ENCODE results near the gene RBBP8NL. TPM values are rescaled to one million over a fixed set of nuclear protein-coding genes. Genes with fewer than 3 reads are reported as not detected.

The RBBP8NL gene
- total and polyA plus RNA-seq, 2 of the 8 experiments (the other 6 are each of a cell fraction or from before 2014, with no cell fraction given) = 0.43 to 0.48 TPM

DNA sequence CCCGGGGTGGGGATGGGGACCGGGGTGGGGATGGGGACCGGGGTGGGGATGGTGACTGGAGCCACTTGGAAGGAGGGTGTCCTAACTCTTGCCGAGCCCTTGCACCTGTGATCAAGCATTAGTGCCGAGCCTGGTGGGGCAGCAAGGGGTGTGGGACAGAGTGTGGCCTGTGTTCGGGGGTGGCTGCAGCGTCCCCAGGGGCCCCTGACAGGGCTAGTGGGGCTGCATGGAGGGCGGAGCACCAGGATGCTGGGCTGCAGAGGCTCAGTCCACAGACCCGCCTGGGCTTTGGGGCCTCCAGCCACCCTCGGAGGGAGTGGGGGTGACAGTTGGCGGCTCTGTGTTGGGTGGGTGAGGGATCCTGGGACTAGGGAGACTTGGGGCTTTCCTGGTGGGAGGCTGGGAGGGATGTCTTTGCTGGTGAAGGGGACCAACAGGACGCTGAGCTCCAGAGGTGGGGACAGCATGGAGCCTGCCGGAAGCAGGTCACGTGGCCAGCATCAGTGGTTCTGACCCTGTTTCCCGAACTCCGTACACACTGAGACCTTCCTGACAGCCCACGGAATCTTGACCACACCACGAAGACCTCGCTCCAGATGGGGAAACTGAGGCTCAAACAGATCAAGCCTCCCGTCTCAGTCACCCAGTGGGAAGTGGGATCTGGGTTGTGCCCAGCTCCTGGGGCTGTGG lies 4.6 kb downstream of the RBBP8NL start:
- no peak overlapping the region for H2BK20ac ChIP-seq (ENCODE audit: low read length)
- H3K4ac ChIP-seq (replicated peaks; ENCODE audit: insufficient read length, low read depth, low read length) = no peak overlapping the region
- no peak overlapping the region for H2BK12ac ChIP-seq (ENCODE audit: low read depth, low read length)
- H2AK5ac ChIP-seq (ENCODE audit: low read depth, low read length) = no peak overlapping the region
- H3K14ac ChIP-seq (ENCODE audit: insufficient read length) = no peak overlapping the region
- no peak overlapping the region for H3K9ac ChIP-seq (replicated peaks in 1 of 4; ENCODE audit: extremely low read depth in 1 of 4, low read depth in 3 of 4, low read length in 3 of 4)
- FAIRE-seq (no peak), DNase-seq (ENCODE audit: low read depth in 1 of 2, low spot score in 2 of 2) (no peak)
- ChIA-PET CTCF (ENCODE audit: partially characterized antibody) (interaction anchor here (0.8 to 10.8 kb wide), 5 partner anchors 10 to 370 kb away, joined by 3 to 104 read pairs (median 3); no protein-coding TSS in a partner anchor), POLR2A (ENCODE audit: partially characterized antibody) (interaction anchor here (1.0 to 3.4 kb wide), 3 partner anchors 8 to 30 kb away, joined by 3 to 15 read pairs (median 3); no protein-coding TSS in a partner anchor)
- TF ChIP-seq CBX5 (IDR thresholded peaks at IDR 0.05; ENCODE audit: low read depth, low read length) (no peak), CHD2 (IDR thresholded peaks at IDR 0.05; ENCODE audit: low read length) (no peak)
- H3K4me1 ChIP-seq (replicated peaks in 1 of 4; ENCODE audit: control insufficient read depth in 3 of 4, insufficient read depth in 4 of 4, low read length in 3 of 4) = peaks cover 0 to 27% (median 13%) of the 10 kb centered on the region in 4 experiments; a peak in 6 of 7 replicates
- H3K23ac ChIP-seq (ENCODE audit: insufficient read length) = no peak overlapping the region
- H3K4me2 ChIP-seq (ENCODE audit: insufficient read depth in 1 of 2, low read depth in 2 of 2, low read length in 2 of 2) = no peak overlapping the region
- no peaks in the 10 kb centered on the region; a peak in 1 of 8 replicates for H3K36me3 ChIP-seq (ENCODE audit: control insufficient read depth in 2 of 4, insufficient read depth in 4 of 4, low read length in 3 of 4)
- no peaks in the 10 kb centered on the region for H3K79me1 ChIP-seq (ENCODE audit: low read depth, low read length)
- no peak overlapping the region for H2BK120ac ChIP-seq (replicated peaks; ENCODE audit: low read depth, low read length)
- H4K91ac ChIP-seq (replicated peaks; ENCODE audit: insufficient read length, low read length) = no peak overlapping the region
- H3K4me3 ChIP-seq (ENCODE audit: extremely low read depth in 1 of 4, insufficient read depth in 2 of 4, low read depth in 3 of 4, low read length in 4 of 4) = no peak overlapping the region
- H3K9me3 ChIP-seq (ENCODE audit: insufficient read depth in 2 of 2, low read depth in 1 of 2, low read length in 1 of 2) = no peaks in the 10 kb centered on the region
- H2BK5ac ChIP-seq (ENCODE audit: low read depth, low read length) = no peak overlapping the region
- no peak overlapping the region for H3K56ac ChIP-seq (replicated peaks; ENCODE audit: insufficient read length, low read depth, low read length)
- no peak overlapping the region for H2AFZ ChIP-seq (ENCODE audit: low read length)
- WGBS, 2 experiments (ENCODE audit: extremely low coverage in 1 of 2, insufficient coverage in 1 of 2, insufficient read length in 1 of 2, insufficient replicate concordance in 2 of 2, low coverage in 1 of 2, low lambda C conversion rate in 2 of 2, missing lambda C conversion rate in 1 of 2) = 79% methylated on average over 16 of the region's 20 CpGs; no CpG with 5 or more reads in 1 of the 2 experiments
- H3K79me2 ChIP-seq (ENCODE audit: control insufficient read depth in 1 of 2, insufficient read depth in 2 of 2, low read length in 2 of 2) = no peaks in the 10 kb centered on the region
- peaks cover 0 to 8% of the 10 kb centered on the region in 2 experiments for H4K20me1 ChIP-seq (replicated peaks in 1 of 2; ENCODE audit: control insufficient read depth in 1 of 2, insufficient read depth in 2 of 2, low read length in 2 of 2)
- peak overlapping the region; percentile 5; the same call in 1 of the 2 replicates for H4K8ac ChIP-seq (ENCODE audit: extremely low read depth, insufficient read depth, low read length)
- H3K18ac ChIP-seq (ENCODE audit: extremely low read depth, low read length) = no peak overlapping the region
- H3K23me2 ChIP-seq (ENCODE audit: low read depth, low read length) = no peaks in the 10 kb centered on the region; the same call in 1 of the 2 replicates
- no peaks in the 10 kb centered on the region for H3K27me3 ChIP-seq (replicated peaks in 1 of 4; ENCODE audit: control insufficient read depth in 3 of 4, extremely low read depth in 1 of 4, insufficient read depth in 3 of 4, low read length in 3 of 4)
- H3K27ac ChIP-seq (ENCODE audit: low read depth, low read length) = no peak overlapping the region
- no peak overlapping the region for H4K5ac ChIP-seq (ENCODE audit: insufficient read length, low read depth, low read length)
- no peak overlapping the region for H2BK15ac ChIP-seq (ENCODE audit: low read length)

Measured in H1 (cell line).